Ovary (tissue), 3 donors: ENCODE measurements around the gene MRNIP.

ENCODE experiments used
- CTCF ChIP-seq, 3 donors: fragments of 450-650 bp in 2 of 3; fragments of 200-600 bp in 1 of 3; IDR thresholded peaks; one replicate each; pipeline versions ENCODE4 v1.5.1 to v1.8.0; 2016 to 2022; ENCODE audit warnings: antibody characterized with exemption in 3 of 3, mild to moderate bottlenecking in 1 of 3
- POLR2A ChIP-seq: fragments of 450-650 bp; IDR thresholded peaks from one replicate; pipeline ENCODE4 v1.6.1; 2017; ENCODE audit warnings: antibody characterized with exemption, mild to moderate bottlenecking, moderate library complexity
- donor health status: DM: no; HTN: no; CAD: no.

- TF ChIP-seq CTCF (IDR thresholded peaks at IDR 0.05) (no peak), POLR2A (no peak)
These were observed 46.5 kb upstream of the MRNIP start for GRCh38 chr5:179905161-179905560.
